Naive thymus-derived CD4-positive, alpha-beta T cell (primary cell): Measurements from ENCODE around the gene ZAP70. TPM values are rescaled to one million over a fixed set of nuclear protein-coding genes. Genes with fewer than 3 reads are reported as not detected.

Source experiments
- polyA plus RNA-seq, 2 donors: library from polyadenylated mRNA; unstranded; fragments of 300-500 nt; fragmentation: Illumina TruSeq; gene quantifications; one replicate each; pipeline ENCODE4 v1.2.3, GENCODE V29; 2021
- total RNA-seq, 6 experiments: library from RNA in 5 of 6; stranded (reverse) in 5 of 6; gene quantifications; 1 replicate in 5 of 6; 2 replicates in 1 of 6; pipeline ENCODE4 v1.2.3 and lab custom pipeline; 2021 to 2026

ZAP70 gene
- total and polyA plus RNA-seq, 7 experiments from 2014 or later, result 105 to 432 (median 358) TPM

Other genes with a start within 250 kb of the ZAP70 start
- gene ANKRD36B, start 123.7 kb upstream of the ZAP70 start, total RNA-seq, result 10 to 100 TPM; 51.2 to 81.3 (median 70.8) TPM
- 10 to 100 TPM; 17.1 to 21.9 TPM for gene ANKRD36B, start 123.7 kb upstream of the ZAP70 start, polyA plus RNA-seq
- gene COX5B, start 67.5 kb upstream of the ZAP70 start, total RNA-seq, result 100 to 1,000 TPM; 111 to 213 (median 122) TPM
- gene COX5B, start 67.5 kb upstream of the ZAP70 start, polyA plus RNA-seq, result 100 to 1,000 TPM; 225 to 385 TPM
- gene ACTR1B, start 49.5 kb upstream of the ZAP70 start, total RNA-seq, result 10 to 100 TPM; 75.9 to 95.5 (median 89.5) TPM
- gene ACTR1B, start 49.5 kb upstream of the ZAP70 start, polyA plus RNA-seq, result 10 to 100 TPM; 13.2 to 14.7 TPM
- gene C2orf92, start 43.9 kb upstream of the ZAP70 start, total RNA-seq, result 10 to 100 TPM; 10.7 to 23.4 (median 21.0) TPM
- 1 to 10 TPM in 1 of 2 donors, under 1 TPM in 1; 0.66 to 1.1 TPM for gene C2orf92, start 43.9 kb upstream of the ZAP70 start, polyA plus RNA-seq